HUES64 (cell line): ENCODE measurements around the gene CFHR1. TPM values are rescaled to one million over a fixed set of nuclear protein-coding genes. Genes with fewer than 3 reads are reported as not detected.
"Not testable (repeated sequence)": the region's sequence is repeated elsewhere in the genome, so short reads cannot be mapped to it uniquely, and the experiment has no call there.

Experiments
- H3K27ac ChIP-seq: 2 replicates; pipeline ENCODE4 v1.7.0; 2013; ENCODE audit warnings: low read depth, low read length, inconsistent platforms
- H3K27me3 ChIP-seq: 2 replicates; pipeline ENCODE4 v1.6.1; 2013; ENCODE audit warnings: mild to moderate bottlenecking, low read length; ENCODE audit not compliant: insufficient read depth
- H3K36me3 ChIP-seq: 2 replicates; pipeline ENCODE4 v1.6.1; 2013; ENCODE audit warnings: mild to moderate bottlenecking, low read length; ENCODE audit not compliant: insufficient read depth
- H3K4me1 ChIP-seq: 2 replicates; pipeline ENCODE4 v1.6.1; 2013; ENCODE audit warnings: mild to moderate bottlenecking, low read length, moderate library complexity; ENCODE audit not compliant: insufficient read depth
- H3K4me3 ChIP-seq: 2 replicates; pipeline ENCODE4 v1.5.1; 2013; ENCODE audit warnings: mild to moderate bottlenecking, low read length, moderate library complexity
- H3K9ac ChIP-seq: 2 replicates; pipeline ENCODE4 v1.6.1; 2013; ENCODE audit warnings: mild to moderate bottlenecking, low read depth, low read length
- H3K9me3 ChIP-seq: 2 replicates; pipeline ENCODE4 v1.6.1; 2013; ENCODE audit warnings: low read depth, low read length; ENCODE audit not compliant: insufficient read depth
- WGBS: fragments of 150-250, 120-280 bp; methylation state at CpG from one replicate; pipeline ENCODE4 v1.1.7; 2013; ENCODE audit warnings: missing lambda C conversion rate; 5-methylcytosine and 5-hydroxymethylcytosine counted together
- polyA plus RNA-seq, 2 experiments: library from polyadenylated mRNA; stranded (reverse); fragments of 50-300 nt; gene quantifications; one replicate each; pipeline ENCODE4 v1.2.3, GENCODE V29; 2013

Gene CFHR1
- not detected for polyA plus RNA-seq (2013, experiment 1 of 2)
- not detected for polyA plus RNA-seq (2013, experiment 2 of 2)

- H3K36me3 ChIP-seq, H3K4me1 ChIP-seq, H3K9me3 ChIP-seq, H3K27me3 ChIP-seq, H3K9ac ChIP-seq, H3K27ac ChIP-seq, H3K4me3 ChIP-seq: not testable (repeated sequence)
- WGBS: no CpG with 5 or more reads among the region's 1 CpG
Measured at GRCh38 chr1:196819531-196819930, at the start of gene CFHR1. Gene CFHR1, plus strand, starts transcription at chr1:196819731. Its CDS starts 114 bp downstream, at chr1:196819845.

DNA sequence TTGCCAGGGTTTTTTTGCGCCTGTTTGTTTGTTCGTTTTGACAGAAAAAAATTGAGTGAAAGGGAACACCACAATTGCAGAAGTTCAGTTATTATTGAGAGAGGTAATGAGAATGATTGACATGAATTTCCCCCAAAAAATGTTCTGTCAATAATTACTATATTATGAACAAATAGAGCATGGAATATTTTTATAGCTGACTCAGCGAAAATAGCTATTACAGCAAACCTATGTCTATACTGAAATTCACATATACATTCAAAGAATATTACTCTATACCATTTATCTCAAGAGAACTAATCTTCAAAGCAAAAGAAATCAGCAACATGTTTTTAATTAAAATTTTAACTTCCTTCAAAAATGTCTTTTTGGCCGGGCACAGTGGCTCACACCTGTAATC lies 49.7 kb upstream of the CFHR1 start:
- not testable (repeated sequence) for H3K27me3 ChIP-seq, H3K9ac ChIP-seq, H3K36me3 ChIP-seq, H3K4me3 ChIP-seq, H3K27ac ChIP-seq, H3K9me3 ChIP-seq, H3K4me1 ChIP-seq
- 94% methylated on average over 4 of the region's 4 CpGs for WGBS

GRCh38 chr1:196773713-196774112 lies 45.8 kb upstream of the CFHR1 start:
- Histone ChIP-seq H3K9ac (no peak overlapping the region), H3K4me1 (no peaks in the 10 kb centered on the region), H3K27ac (no peak overlapping the region), H3K36me3 (no peaks in the 10 kb centered on the region), H3K9me3 (no peaks in the 10 kb centered on the region), H3K4me3 (no peak overlapping the region), H3K27me3 (no peaks in the 10 kb centered on the region)
- 86% methylated on average over 1 of the region's 1 CpG for WGBS

- no peaks in the 10 kb centered on the region for H3K27me3 ChIP-seq
- no peaks in the 10 kb centered on the region for H3K36me3 ChIP-seq
- H3K4me3 ChIP-seq: no peak overlapping the region
- no peaks in the 10 kb centered on the region for H3K9me3 ChIP-seq
- H3K27ac ChIP-seq: no peak overlapping the region
- H3K4me1 ChIP-seq: no peaks in the 10 kb centered on the region
- WGBS: 91% methylated on average over 1 of the region's 2 CpGs
- H3K9ac ChIP-seq: no peak overlapping the region
Measured at GRCh38 chr1:196774175-196774574, 45.4 kb upstream of the CFHR1 start.

DNA sequence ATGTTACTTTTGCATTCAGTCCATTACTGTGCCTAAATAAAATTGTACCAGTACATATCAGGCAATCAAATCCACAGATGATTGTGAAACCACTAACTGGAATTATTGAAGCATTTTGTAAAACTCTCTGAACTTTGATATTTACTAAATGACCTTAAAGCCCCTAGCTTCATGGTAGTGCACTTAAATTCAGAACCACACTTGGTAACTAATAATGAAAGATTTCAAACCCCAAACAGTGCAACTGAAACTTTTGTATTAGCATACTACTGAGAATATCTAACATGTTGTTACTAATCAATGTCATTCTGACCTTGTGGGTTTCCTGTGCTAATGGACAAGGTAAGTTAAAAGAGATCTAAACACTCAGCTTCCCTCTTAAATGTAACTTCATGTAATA lies 44.9 kb upstream of the CFHR1 start, which contains the start of gene CFHR3:
TSS of gene CFHR3 (plus strand) at position 238 of the 400 bp plus-strand sequence. CDS start at position 285, 47 bp downstream.
- H3K4me3 ChIP-seq: no peak within 1 kb of the TSS
- no peaks in the 10 kb centered on the region for H3K9me3 ChIP-seq
- H3K9ac ChIP-seq: no peak within 1 kb of the TSS
- no peaks in the 10 kb centered on the region for H3K36me3 ChIP-seq
- no peaks in the 10 kb centered on the region for H3K27me3 ChIP-seq
- H3K4me1 ChIP-seq: no peaks in the 10 kb centered on the region
- H3K27ac ChIP-seq: no peak within 1 kb of the TSS

GRCh38 chr1:196777603-196778002 lies 41.9 kb upstream of the CFHR1 start:
- Histone ChIP-seq H3K9ac (no peak overlapping the region), H3K27ac (no peak overlapping the region), H3K4me1 (no peaks in the 10 kb centered on the region), H3K9me3 (no peaks in the 10 kb centered on the region), H3K36me3 (no peaks in the 10 kb centered on the region), H3K4me3 (no peak overlapping the region), H3K27me3 (no peaks in the 10 kb centered on the region)
- WGBS: 96% methylated on average over 12 of the region's 13 CpGs

DNA sequence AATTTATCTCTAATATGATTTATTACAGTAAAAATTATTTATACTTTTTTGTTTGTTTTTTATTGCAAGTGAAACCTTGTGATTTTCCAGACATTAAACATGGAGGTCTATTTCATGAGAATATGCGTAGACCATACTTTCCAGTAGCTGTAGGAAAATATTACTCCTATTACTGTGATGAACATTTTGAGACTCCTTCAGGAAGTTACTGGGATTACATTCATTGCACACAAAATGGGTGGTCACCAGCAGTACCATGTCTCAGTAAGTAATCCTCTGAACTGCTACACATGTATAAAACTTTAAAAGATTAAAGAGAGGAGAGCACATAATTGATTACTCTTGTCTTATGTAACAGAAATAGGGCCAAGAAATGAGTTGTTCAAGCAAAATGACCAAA lies 40.4 kb upstream of the CFHR1 start:
- no peaks in the 10 kb centered on the region for H3K27me3 ChIP-seq
- H3K27ac ChIP-seq: no peak overlapping the region
- no peak overlapping the region for H3K9ac ChIP-seq
- H3K9me3 ChIP-seq: no peaks in the 10 kb centered on the region
- H3K4me1 ChIP-seq: no peaks in the 10 kb centered on the region
- WGBS: no CpG with 5 or more reads among the region's 1 CpG
- no peaks in the 10 kb centered on the region for H3K36me3 ChIP-seq
- no peak overlapping the region for H3K4me3 ChIP-seq

- H3K36me3 ChIP-seq, H3K4me3 ChIP-seq, H3K27ac ChIP-seq, H3K9me3 ChIP-seq, H3K27me3 ChIP-seq, H3K9ac ChIP-seq: not testable (repeated sequence)
- WGBS: no CpG with 5 or more reads among the region's 1 CpG
- H3K4me1 ChIP-seq: peaks cover 15% of the 10 kb centered on the region
Measured at GRCh38 chr1:196791252-196791651, 28.3 kb upstream of the CFHR1 start.

DNA sequence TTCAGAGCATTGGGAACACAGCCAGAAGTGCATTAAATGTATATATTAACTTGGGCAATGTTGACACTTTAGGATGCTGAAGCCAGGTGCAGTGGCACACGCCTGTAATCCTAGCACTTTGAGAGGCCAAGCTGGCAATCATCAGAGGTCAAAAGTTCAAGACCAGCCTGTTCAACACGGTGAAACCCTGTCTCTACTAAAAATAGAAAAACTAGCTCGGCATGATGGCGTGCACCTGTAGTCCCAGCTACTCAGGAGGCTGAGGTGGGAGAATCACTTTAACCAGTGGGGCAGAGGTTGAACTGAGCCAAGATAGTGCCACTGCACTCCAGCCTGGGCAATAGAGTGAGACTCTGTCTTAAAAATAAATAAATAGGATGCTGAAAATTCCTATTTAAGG lies 25.4 kb upstream of the CFHR1 start:
- not testable (repeated sequence) for H3K27me3 ChIP-seq, H3K9ac ChIP-seq, H3K36me3 ChIP-seq, H3K4me1 ChIP-seq, H3K4me3 ChIP-seq, H3K27ac ChIP-seq, H3K9me3 ChIP-seq
- WGBS: 91% methylated on average over 4 of the region's 4 CpGs

DNA sequence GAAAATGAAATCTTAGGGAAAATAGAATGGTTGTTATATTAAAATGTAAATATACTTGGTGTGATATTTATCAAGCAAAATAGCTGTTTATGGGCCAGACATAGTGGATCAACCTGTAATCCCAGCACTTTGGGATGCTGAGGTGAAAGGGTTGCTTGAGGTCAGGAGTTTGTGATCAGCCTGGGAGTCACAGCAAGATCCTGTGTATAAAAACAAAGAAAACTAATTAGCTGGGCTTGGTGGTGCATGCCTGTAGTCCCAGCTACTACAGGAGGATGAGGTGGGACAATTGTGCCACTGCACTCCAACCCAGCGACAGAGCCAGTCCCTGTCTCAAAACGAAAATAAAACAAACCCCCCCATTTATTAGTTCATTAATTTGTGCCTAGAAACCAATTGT lies 21.6 kb upstream of the CFHR1 start:
- Histone ChIP-seq H3K9me3 (peaks cover 3% of the 10 kb centered on the region; the same call in 1 of the 2 replicates), H3K36me3 (no peaks in the 10 kb centered on the region), H3K9ac (no peak overlapping the region), H3K27ac (no peak overlapping the region), H3K4me1 (no peaks in the 10 kb centered on the region), H3K27me3 (no peaks in the 10 kb centered on the region), H3K4me3 (no peak overlapping the region)
- WGBS: 86% methylated on average over 2 of the region's 2 CpGs

DNA sequence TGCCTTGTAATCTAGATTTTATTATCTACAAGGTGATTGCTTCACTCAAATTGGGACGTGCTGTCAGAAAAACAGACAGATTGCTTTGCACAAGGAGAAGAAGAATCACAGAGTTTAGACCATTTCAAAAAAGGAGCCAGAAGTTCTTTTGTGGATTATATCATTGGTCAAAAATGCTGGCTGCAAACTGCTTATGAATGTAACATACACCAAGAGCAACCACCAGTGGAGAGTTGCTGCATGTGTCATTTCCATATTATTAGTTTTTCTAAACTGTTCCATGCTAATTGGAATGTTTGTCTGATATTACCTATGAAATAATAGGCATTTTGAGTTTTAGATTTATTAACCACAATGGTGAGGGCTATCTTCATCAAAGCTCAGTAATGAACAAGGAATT lies 17.6 kb upstream of the CFHR1 start:
- not testable (repeated sequence) for H3K27ac ChIP-seq, H3K9me3 ChIP-seq, H3K36me3 ChIP-seq, H3K4me3 ChIP-seq, H3K9ac ChIP-seq, H3K27me3 ChIP-seq, H3K4me1 ChIP-seq
- WGBS: 92% methylated on average over 1 of the region's 1 CpG

DNA sequence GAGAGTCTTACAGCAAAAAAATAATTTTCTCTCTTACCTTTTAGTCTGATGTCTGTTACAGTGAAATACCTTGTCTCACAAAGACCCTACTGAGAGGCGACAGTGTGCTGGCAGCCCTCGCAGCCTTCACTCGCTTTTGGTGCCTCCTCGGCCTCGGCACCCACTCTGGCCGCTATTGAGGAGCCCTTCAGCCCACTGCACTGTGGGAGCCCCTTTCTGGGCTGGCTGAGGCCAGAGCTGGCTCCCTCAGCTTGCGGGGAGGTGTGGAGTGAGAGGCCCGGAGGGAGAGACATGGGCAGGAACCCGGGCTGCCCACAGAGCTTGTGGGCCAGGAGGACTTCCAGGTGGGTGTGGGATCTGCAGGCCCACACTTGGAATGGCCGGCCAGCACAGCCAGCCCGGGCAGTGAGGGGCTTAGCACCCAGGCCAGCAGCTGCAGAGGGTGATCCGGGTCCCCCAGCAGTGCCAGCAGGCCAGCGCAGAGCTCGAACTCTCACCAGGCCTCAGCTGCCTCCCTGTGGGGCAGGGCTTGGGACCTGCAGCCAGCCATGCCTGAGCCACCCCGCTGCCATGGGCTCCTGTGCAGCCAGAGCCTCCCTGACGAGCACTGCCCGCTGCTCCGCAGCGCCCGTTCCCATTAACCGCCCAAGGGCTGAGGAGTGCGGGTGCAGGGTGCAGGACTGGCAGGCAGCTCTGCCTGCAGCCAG lies 10.8 kb upstream of the CFHR1 start:
- no peaks in the 10 kb centered on the region for H3K9me3 ChIP-seq
- H3K4me3 ChIP-seq: no peak overlapping the region
- H3K9ac ChIP-seq: no peak overlapping the region
- 97% methylated on average over 22 of the region's 22 CpGs for WGBS
- H3K27me3 ChIP-seq: no peaks in the 10 kb centered on the region
- no peak overlapping the region for H3K27ac ChIP-seq
- H3K36me3 ChIP-seq: no peaks in the 10 kb centered on the region
- H3K4me1 ChIP-seq: no peaks in the 10 kb centered on the region
